Daoy (cell line): ENCODE results near the gene FHOD3. TPM values are rescaled to one million over a fixed set of nuclear protein-coding genes. Genes with fewer than 3 reads are reported as not detected.

Experiments
- DNase-seq: peaks from one replicate; pipeline ENCODE4 v3.0.0-alpha.2; 2015; ENCODE audit warnings: low read depth
- total RNA-seq: library from RNA; depleted of rRNA; stranded (reverse); fragments of >200 nt; shearing (Covaris generic); gene quantifications from 2 replicates; pipeline ENCODE4 v1.2.3, GENCODE V29; 2014

Gene FHOD3
- total RNA-seq, 1 experiment from 2014 or later = 17.8 TPM

DNA sequence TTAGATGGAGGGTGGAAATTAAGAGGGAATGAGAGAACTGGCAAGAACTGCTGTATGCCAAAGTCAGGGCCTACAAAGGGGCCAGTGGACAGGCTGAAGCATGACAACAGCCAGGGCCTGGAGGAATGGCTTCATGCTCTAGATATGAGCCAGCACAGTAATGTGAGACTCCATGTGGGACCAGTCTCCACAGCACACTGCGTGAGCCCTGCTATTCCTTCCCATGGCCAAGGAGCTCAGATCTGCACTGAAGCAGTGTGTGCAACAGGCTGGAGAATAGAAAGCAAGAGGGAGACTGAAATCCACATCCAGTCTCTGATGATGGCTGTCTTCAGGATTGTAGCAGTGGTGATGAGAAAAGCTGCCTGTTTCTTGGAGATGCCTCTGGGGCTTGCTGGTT, 368.4 kb downstream of the FHOD3 start:
- DNase-seq = no peak

DNA sequence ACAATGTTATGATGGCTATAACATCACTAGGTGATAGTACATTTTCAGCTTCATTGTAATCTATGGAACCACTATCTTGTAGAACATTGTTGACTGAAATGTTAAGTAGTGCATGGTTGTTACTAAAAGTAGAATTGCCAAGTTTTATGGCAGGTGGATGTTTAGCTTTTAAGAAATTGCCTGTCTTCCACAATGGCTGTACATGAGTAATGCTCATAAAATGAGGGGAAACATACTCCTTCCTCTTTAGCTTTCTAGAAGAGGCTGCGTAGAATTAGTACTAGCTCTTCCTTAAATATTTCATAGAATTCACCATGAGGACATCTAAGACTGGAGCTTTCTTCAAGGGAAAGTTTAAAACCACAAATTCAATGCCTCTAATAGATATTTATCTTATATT, 370.3 kb downstream of the FHOD3 start:
- no peak for DNase-seq

DNA sequence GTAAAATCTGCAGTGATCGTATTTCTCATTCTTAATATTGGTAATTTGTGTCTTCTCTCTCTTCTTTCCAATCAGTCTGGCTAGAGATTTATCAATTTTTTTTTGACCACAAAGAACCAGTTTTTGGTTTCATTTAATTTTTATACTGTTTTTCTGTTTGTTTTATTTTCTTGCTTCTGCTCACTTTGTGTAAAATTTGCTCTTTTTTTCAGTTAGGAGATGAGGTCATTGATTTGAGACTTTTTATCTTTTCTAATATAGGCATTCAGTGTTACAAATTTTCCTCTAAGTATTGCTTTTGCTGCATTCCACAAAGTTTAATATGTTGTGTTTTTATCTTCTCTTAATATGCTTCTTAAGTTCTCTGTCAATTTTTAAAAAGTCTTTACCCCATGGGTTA, 370.8 kb downstream of the FHOD3 start:
- no peak for DNase-seq

DNA sequence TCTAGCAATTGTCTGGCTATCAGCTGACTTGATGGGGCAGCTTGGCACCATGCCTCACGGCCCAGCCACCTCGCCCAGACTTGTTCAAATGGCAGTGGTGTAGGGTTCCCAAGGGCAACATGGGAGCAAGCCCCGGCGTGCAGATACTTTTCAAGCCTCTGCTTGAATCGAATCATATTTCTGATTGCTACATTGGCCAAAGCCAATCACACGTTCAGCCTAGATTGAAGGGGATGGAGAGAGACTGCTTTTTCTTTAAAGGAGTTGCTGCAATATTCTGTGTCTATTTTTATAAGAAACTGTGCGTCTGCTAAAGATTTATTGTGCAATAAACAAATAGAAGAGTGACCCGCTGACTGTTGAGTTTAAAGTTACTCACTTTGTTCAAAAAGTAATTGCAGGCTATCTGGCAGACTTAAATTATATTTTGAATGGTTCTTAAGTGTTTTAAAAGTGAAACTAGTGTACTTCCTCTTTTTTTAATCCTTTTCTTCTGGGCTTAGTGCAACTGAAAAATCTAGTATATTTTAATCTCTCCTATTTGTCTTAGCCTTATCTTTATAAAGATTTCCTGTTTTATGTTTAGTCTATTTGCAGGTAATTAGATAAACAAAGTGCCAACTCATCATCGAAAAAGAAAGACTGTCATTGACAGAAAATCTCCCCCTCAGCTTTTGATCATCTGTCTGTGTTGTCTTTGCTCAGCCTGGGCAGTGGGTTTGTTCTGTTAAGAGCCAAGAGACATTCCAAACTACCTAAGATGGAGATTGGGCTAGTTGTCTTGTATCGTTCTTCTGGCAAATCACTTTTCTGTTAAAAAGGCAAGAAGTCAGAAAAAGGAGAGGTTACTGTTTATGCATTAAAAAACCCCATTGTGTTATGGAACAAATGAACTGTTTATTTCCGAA, 375.2 kb downstream of the FHOD3 start:
- peak; percentile 4 for DNase-seq

DNA sequence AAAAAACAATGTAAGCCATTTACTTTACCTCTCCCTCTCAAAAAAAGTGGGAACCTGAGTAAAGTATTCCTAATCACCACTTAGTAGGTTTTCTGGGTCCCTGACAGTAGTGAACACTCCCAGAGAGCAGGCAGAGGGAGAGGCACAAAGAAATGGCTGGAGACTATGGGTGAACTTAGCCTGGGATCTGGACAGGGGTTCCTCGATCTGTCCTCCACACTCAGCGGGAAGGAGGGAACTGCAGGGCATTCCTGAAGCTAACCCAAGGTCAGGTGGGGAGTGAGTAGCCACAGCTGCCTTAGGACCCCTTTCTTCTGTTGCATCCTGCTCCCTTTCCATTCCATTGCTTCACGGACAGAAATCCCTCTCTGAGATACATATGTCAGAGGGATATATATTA, 375.9 kb downstream of the FHOD3 start:
- DNase-seq = no peak

DNA sequence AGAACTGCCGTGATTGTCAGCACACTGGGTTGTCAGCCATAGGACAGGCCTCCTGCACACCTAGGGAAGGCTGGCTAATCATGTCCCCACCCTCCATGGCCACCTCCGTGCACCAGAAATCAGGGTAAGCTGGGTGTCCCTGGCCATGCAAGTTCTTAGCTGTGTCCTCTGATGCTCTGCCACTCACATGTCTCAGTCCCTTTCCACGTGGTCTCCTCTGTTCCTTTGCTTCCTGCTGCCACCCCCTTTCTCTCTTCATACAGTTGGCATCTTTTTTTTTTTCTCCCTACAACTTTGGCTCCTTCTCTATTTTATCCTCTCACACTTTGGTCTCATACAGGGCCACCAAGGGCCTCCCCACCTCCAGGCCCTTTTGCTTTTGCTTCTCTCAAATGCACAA, 377.6 kb downstream of the FHOD3 start:
- DNase-seq = no peak

DNA sequence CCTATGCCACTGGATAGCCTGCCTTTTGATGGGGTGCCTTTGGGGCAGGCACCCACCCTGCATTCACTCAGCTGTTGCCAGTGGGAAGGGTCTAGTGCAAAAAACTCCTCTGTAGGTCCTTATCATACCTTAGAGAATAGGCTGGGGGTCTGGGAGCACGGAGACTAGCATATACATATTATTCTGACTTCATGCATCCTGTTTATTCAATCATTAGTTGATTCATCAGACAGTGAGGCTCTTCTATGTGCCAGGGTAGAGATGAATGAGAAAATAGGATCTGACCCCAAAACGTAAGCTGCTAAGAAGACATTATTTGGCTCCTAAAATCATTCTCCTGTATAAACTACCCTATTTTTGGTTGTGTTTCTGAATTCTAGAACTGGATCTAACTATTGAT, 378.0 kb downstream of the FHOD3 start:
- no peak for DNase-seq

DNA sequence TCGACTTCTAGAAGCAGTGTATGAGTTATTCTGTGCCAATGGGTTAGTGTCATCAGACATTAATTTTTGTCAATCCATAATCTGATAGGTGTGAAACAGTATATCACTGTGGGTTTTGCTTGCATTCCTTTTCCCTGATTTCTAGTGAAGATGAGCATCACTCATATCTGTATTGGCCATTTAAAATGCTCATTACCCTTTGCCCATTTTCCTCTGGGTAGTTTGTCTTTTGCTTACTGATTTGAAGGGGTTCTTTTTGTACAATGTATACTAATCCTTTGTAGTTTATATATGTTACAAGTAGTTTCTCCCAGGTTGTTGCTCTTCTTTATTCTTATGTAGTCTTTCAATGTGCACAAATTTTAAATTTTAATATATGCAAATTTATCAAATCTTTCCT, 379.1 kb downstream of the FHOD3 start:
- DNase-seq = no peak

DNA sequence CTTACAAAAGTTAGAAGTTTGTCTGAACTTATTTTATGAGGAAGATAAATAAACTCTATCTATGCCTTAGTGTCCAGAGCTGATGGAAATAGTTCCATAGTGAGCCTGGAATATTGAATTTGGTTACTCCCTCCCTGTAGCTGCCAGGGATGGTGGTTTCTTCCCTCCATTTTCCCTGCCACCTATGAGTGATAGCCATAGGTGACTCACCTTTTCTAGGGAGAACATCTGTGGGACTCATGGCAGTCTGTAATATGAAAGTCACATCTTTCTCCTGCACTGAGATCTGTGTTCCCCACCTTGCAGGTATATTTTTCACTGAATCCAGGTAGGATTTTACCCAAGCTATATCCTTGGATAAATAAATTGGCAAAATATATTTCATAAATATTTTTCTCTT, 382.5 kb downstream of the FHOD3 start:
- no peak for DNase-seq

DNA sequence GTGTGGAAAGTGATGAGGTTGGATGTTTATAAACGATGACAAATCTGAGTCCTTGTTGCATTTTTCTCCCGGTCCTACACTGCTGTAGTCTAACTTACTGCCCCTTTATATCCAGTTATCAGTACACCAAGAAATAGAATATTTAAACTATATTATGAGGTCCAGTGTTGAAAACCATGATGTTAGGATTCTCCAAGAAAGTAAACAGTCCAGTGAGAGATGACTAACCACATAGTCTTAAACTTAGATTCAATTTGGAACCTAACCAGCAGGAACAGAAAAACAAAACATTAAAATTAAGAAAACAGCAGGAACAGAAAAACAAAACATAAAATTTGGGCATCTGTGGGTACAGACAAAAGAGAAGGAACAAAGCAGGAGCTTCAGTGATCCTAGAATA, 388.1 kb downstream of the FHOD3 start:
- DNase-seq = no peak

DNA sequence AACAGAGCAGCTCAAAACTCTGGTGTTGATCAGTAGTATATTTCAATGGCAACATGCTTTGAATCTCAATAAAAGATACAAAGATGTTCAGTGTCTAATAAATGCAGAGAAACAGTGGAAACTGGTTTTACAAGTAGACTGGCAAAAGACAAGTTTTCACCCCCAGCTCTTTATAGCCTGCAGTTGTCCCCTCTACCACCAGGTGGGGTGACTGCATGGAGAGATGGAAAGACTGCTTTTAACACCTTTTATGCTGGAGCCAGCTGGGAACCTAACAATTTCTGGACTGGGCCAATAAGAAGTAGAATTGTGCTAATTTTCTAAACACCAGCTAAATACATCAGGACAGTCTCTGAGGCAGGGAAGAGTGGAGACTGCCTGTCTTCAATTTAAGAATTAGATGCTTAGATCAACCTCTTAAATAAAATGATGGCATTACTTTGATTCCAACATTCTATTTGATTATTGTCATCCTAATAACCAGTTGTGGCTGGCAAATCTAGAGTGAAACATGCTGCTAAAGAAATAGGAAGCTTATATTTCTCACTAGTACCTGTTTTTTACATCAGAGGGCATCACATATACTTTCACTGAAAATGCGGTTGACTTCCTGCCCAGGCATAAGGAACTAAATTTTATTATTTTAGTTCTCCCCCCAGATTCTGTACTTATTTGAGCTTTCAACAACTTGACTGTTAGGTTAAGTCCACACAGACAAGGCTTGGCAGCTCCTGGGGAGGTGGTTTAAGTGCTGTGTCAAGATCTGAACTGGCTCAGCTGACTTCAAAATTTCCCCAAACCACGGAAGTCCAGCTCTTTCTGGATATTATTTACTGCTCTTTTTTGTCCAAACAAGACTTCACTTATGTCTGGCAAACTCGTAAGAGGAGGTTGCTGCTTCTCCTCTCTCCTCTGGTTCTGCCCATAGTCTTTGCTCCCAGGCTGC, 390.8 kb downstream of the FHOD3 start:
- peak; percentile 34 for DNase-seq

DNA sequence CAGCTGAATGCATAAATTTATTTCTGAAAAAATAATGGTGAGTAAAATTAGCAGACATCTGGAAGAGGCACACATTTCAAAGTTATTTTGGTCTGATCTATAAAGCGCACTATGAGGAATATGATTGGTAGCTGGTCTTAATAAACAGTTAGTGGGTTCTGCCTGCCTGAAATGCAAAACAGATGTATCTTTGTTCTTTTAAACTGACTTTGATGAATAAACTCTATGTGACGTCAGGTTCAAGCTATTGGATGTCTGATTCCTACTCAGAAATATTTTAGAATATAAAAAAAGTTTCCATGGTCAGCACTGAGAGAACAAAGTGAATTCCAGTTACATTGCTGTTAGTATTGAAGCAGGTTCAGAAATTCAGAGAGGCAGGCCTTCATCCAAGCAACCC, 394.9 kb downstream of the FHOD3 start:
- DNase-seq = no peak

DNA sequence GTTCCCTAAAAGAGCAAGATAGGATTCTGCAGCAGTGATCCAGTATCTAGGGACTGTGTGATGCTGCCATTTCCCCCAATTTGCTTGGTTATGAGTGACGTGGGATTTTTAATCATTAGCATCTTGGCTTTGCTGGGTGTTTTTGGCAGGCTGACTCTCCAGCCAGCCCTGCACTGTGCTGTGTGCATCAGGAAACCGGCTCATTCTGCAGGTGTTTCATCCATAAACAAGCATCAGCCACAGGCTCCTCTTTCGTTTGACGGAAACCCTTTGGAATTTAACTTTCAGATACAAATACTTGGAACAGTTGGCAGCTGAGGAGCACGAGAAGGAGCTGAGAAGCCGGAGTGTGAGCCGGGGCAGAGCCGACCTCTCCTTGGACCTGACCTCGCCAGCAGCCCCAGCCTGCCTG, 395.4 kb downstream of the FHOD3 start:
- DNase-seq = no peak

DNA sequence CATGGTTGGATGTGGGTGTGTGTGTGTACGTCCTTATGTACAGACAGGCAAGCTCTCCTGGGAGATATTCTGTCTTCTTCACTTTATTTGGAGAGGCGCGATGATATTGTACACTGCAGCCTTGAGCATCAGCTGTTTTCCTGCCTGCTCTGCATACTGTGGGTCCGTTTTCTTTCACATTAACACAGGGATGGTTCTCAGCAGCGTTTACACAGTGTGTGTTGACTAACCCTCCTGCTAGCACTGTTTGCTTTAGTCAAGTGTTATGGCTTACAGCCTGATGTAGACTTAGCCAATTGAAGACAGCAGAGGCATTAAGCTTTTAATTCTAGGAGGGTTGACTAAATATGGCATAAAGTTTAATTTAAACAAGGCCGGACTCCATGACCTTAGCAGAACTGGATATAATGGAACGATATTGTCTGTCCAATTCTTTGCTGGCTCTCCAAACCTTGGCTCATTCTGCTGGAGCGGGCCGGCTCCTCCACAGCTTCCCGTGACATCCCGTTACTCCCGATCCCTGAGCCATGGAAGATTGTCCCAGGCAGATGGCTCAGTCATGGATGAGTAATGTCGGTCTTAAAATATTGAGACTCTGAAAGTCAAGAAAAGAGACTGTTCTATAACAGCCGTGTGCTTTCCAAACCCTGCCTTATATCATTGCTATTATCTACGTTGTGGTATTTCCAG, 396.6 kb downstream of the FHOD3 start:
- DNase-seq = no peak

DNA sequence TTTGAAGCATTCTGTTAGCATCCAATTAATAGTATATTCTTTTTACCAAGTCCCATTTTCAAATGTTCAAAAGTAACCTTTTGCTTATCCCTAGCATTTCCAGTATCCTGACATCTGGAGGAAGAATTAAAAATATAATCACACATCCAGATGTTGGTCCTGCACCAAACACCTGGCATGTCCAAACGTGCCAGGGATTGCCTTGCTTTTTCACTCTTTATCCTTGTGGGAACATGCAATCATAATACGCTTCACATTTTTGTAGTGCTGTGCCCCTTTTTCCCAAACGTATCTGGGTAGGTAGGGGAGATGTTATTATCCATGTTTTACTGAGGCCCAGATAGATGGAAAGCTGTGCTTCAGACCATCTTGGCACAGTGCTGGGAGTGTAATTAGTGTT, 398.3 kb downstream of the FHOD3 start:
- no peak for DNase-seq

DNA sequence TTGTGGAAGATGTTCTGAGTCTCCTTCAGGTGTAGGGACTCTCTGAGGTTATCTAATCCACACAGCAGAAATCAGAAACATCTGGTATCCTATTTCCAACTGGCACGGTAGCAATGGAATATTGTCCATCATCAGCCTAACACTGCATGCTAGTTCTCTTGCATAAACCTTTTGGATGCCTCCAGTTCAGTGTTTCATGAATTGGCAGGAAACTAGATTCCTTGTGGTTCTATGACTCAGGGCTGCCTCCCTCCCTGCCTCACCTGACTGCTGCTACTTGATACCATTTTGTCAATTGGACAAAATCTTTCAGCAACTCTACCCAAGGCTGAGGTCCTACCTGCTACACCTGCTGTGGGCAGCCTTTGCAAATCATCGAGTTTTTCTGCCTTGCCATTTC, 400.4 kb downstream of the FHOD3 start:
- DNase-seq = peak; percentile 54

DNA sequence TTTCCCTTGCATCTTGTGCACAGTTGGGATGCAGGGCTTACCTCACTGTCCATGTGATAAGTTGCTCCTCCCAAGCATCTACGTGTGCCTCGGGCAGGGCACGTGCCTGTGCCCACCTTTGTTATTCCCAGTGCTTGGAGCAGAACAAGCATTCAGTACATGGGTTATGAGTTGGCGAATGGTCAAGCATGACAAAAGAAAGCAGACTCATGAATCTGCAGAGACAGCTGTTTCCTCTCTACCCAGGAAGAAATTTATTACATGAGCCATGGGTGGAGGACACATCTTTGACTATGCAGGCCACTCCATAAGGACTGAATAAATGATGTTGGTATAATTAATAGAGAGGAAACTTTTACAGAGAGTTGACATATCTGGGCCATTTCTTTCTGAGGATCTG, 403.4 kb downstream of the FHOD3 start:
- no peak for DNase-seq

DNA sequence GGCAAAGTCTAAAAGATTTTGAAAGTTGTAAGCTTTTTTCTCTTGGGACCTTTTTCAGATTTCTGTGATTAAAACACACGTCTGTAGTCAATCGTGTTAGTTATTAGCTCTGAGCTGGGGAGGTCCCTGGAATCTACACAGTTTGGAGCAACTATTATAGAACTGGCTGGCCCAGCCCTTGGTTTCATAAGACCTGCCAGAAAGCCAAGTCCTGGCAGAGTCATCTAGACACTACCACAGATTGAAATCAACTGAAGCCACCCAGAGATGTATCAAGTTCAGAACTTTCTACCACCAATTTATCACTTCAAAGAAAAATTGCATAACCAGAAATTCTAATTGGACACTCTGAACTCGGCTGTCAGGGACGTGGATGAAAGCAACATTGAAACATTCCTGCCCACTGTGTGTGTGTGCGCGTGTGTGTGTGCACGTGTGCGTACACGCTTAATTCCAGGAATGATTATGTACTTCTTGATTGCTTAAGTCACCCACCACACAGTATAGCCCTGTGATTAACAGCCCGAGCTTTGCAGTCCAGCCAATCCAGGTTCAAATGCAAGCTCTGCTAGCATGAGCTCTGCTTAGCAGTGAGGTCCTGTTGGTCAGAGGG, 405.0 kb downstream of the FHOD3 start:
- DNase-seq = no peak

DNA sequence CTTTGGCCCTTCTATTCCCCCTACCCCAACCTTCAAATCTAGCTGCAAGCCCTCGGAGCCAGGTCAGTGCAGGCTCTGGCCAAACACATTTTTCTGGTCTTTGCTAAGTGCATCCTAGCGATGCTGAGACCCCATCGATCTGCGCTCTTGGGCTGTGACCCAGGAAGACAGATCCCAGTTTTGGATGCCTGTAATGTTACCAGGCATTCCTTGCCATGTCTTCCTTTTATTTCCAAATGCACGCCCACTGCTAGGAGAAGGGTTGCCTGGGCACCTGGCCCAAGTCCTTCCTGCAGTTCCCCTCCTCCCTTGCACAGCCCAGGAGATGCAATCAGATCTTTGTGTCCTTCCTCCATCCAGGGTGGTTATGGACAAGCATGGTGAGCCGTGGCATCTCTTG, 406.6 kb downstream of the FHOD3 start:
- DNase-seq = no peak

DNA sequence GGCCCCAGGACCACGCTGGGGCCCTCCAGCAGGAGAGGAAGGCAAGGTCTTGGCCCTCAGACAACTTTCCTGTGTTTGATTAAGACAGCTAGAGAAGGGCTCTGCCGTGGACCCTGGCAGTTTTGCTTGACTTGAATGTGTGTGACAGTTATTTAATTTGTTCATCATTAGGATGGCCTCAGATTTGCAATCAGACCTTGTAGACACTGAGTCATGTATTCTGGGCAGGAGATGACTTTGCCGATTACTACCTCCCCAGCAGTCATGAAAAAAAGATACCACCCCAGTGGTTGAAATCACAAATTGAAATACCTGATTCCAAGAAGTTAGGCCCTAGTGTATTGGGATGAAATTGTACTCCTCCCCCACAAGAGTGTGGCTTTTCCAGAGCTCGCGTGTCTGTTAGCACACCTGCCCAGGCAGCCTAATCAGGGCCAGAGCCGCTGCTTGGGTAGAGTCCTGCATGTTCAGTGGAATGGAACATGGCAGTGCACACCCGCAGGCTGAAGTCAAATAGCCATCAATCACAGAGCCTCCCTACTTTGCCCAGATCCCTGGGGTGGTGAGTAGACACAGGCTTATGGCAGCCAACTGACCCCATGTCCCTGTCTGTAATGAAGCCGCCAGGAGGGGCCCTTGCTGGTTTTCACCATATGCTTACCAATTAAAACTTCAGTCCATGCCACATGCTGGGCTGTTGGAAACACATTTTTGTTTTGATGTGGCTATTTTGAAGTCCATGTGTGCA, 408.8 kb downstream of the FHOD3 start:
- DNase-seq = peak; percentile 13

DNA sequence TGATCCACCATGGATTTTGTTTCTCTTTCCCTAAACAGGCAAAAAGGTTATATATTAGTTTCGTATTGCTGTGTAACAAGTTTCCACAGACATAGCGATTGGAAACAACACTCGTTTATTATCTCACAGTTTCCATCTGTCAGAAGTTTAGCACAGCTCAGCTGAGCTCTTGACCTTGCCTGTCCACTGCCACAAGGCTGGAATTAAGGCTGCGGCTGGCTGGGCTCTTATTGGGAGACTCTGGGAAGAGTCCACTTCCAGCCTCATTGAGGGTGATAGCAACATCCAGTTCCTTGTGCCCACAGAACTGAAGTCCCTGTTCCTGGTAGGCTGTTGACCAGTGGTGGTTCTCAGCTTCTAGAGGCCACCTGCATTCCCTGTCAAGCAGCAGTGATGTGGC, 410.9 kb downstream of the FHOD3 start:
- DNase-seq = no peak
